Panc1 (cell line): ENCODE data around the gene TNFRSF25.

ENCODE experiments used
- POLR2AphosphoS5 ChIP-seq: IDR thresholded peaks from 2 replicates; pipeline ENCODE4 v1.6.1; 2012; ENCODE audit warnings: mild to moderate bottlenecking, low read depth, low read length, moderate library complexity
- REST ChIP-seq, 2 experiments: IDR thresholded peaks; 2 replicates each; pipeline ENCODE4 v1.6.1; 2011 to 2012; ENCODE audit warnings: low read depth in 2 of 2, control low read depth in 1 of 2, low read length in 1 of 2, mild to moderate bottlenecking in 1 of 2, moderate library complexity in 1 of 2; ENCODE audit not compliant: insufficient read depth in 1 of 2
- SIN3A ChIP-seq: IDR thresholded peaks from 2 replicates; pipeline ENCODE4 v1.6.1; 2012; ENCODE audit warnings: low read depth, mild to moderate bottlenecking, low read length, moderate library complexity, borderline replicate concordance; ENCODE audit not compliant: insufficient read depth
- TF ChIP-seq, protein P1 (sequence below): fragments of 450-650 bp; IDR thresholded peaks from 2 replicates; pipeline ENCODE4 v1.5.1; 2017; ENCODE audit warnings: mild to moderate bottlenecking

DNA sequence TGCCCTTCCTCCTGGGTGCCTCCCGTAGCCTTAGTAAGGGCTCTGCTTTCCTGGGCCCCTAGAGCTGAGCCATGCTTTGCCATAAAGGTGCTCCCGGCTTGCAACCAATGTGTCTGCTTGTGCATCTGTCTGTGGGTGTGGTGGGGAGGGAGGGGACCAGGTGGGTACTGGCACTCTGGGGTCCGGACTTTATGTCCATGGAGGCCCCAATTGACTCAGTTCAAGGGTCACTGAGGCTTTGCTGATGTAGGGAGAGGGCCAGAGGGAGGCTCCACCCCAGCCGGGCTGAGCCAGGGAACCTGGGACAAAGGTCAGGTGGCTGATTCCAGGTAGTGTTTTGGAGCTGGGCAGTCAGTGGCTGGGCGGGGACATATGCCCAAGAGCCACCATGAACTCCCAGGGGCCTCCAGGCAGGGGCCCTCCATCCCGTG, 15.0 kb downstream of the TNFRSF25 start:
- no peak for TF ChIP-seq POLR2AphosphoS5
- no peak for TF ChIP-seq REST (IDR thresholded peaks at IDR 0.05; ENCODE audit: insufficient read depth in 1 of 2, low read depth in 2 of 2, low read length in 1 of 2)
- TF ChIP-seq, protein P1, sequence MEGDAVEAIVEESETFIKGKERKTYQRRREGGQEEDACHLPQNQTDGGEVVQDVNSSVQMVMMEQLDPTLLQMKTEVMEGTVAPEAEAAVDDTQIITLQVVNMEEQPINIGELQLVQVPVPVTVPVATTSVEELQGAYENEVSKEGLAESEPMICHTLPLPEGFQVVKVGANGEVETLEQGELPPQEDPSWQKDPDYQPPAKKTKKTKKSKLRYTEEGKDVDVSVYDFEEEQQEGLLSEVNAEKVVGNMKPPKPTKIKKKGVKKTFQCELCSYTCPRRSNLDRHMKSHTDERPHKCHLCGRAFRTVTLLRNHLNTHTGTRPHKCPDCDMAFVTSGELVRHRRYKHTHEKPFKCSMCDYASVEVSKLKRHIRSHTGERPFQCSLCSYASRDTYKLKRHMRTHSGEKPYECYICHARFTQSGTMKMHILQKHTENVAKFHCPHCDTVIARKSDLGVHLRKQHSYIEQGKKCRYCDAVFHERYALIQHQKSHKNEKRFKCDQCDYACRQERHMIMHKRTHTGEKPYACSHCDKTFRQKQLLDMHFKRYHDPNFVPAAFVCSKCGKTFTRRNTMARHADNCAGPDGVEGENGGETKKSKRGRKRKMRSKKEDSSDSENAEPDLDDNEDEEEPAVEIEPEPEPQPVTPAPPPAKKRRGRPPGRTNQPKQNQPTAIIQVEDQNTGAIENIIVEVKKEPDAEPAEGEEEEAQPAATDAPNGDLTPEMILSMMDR: no peak
- TF ChIP-seq SIN3A: no peak
